LNCaP clone FGC (cell line): ENCODE measurements around the gene EDC3.

ENCODE experiments used
- DNase-seq: peaks from one replicate; pipeline ENCODE4 v3.0.0-alpha.2; 2011; ENCODE audit warnings: low read depth
- H3K4me3 ChIP-seq: 2 replicates; pipeline ENCODE4 v1.5.1; 2011; ENCODE audit warnings: mild to moderate bottlenecking, low read depth, low read length, control low read depth
- CTCF ChIP-seq: IDR thresholded peaks from 2 replicates; pipeline ENCODE4 v1.5.1; 2012; ENCODE audit warnings: mild to moderate bottlenecking; ENCODE audit not compliant: control insufficient read depth, insufficient read depth; ENCODE audit errors: extremely low read depth

EDC3 gene

DNA sequence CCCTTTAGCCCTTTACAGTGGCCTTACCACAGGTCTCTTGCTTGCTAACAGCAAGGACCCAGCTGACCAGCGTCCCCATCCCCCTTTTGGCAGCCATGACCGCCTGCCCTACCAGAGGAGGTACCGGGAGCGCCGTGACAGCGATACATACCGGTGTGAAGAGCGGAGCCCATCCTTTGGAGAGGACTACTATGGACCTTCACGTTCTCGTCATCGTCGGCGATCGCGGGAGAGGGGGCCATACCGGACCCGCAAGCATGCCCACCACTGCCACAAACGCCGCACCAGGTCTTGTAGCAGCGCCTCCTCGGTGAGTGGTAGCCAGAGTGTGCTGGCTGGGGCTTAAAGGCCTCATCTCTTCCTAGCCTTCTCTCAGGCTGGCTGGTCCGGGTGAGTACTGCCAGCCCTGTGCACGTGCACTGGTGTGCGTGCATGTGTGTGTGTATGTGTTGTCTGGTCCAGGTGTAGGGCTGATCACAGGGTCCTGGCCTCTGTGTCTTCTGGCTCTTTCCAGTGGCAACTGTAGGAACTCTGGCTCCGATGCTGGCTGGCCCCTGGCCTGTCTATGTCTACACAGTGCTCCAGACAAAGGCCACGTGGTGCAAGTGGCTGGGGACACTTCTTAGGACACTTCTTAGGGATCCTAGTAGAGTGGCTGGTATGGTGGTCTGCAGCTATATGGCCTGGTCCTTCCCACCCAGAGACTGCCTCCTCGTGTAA is 75.7 kb downstream of the EDC3 start:
- H3K4me3 ChIP-seq = no peak overlapping the region
- no peak for DNase-seq
- TF ChIP-seq CTCF = no peak

DNA sequence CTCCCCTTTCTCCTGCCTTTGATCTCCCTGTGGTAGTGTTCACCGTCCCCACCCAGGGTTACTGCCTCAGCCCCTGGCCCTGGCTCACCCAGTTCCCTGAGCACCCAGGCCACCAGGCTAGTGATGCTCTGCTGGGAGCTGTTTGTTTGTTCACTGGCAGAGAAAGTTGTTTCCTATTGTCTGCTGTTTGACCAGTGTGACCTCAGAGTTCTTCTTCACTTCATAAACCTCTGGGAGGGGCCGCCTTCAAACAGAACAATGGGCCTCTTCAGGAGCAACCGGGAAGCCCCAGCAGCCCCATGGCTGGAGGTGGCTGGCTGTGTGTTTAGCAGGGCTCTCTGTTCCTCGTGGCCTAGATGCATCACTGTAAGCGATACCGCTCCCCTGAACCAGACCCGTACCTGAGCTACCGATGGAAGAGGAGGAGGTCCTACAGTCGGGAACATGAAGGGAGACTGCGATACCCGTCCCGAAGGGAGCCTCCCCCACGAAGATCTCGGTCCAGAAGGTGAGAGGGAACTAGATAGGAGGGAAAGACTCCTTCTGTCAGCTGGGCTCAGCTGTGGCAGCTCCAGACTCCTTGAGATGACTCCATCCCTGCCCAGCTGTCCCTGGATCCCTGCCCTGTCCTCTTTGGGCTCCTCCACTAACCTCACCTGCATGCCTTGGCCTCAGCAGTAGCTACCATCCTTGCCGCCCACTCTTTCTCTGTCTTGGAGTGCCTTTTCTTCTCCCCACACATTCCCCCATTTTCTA is 76.8 kb downstream of the EDC3 start:
- H3K4me3 ChIP-seq = no peak overlapping the region
- DNase-seq = no peak
- no peak for TF ChIP-seq CTCF

DNA sequence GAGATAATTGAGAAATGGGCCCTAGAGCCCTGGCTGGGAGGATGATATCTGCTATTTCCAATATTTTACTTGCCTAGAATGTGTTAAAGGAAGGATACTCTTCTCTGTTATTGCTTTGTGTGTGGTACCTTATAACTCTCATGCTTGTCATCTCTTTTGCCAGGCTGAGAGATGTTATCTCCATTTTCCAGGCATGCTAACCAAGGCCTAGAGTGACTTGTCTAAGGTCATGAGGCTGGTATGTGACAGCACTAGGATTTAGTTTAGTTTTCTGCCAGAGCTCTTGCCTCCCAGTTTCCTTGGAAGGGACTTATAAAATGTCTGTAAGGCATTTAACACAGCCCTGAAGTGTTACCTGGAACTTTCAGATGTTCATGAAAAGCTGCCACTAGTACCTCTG is 78.8 kb downstream of the EDC3 start:
- TF ChIP-seq CTCF = no peak
- no peak for DNase-seq
- H3K4me3 ChIP-seq = peak overlapping the region; percentile 98

- no peak for TF ChIP-seq CTCF
- no peak for DNase-seq
- peak overlapping the region; percentile 98 for H3K4me3 ChIP-seq
These were observed 79.4 kb downstream of the EDC3 start for GRCh38 chr15:74616366-74616939.

DNA sequence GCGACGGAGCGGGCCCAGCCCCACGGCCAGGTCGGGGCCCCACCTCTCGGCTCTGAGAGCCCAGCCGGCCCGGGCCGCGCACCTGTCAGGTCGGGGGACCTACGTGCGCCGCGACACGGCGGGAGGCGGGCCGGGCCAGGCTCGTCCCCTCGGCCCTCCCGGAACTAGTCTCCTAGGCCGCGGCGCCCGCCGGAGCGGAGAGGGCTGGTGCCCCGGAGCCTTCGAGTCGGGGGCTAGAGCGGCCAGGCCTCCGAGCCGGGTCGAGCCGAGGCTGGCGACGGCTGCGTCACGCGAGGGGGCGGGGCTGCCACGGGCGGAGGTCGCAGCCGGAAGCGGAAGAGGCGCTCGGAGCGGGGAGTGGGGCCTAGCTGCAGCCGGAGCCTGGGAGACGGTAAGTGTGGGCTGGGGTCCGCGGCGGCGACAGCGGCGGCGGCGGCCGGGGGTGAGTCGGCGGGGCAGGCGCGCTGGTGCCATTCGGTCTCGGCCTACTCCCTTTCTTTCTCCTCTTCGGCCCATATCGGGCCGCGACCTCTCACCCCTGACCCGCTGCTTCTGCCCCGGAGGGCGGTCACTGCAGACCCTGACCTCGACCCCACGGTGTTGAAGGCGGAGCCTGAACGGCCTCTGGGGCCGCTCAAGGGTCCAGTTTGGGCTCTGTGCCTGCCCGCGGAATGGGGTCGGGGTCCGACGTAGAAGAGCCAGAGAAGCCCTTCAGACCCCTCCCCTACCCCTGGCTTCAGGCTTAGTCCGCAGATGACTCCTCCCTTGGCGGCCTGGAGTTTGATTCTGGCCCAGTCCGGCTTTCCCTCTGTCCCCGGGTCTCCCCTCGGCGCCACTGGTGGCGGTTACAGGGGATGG is 80.1 kb downstream of the EDC3 start, which contains the start of gene CLK3:
CLK3 (plus strand) TSS at position 329 of the 858 bp plus-strand sequence. CDS start 3,361 bp downstream, outside the sequence.
- TF ChIP-seq CTCF = no peak
- peak within 1 kb of the TSS; percentile 98 for H3K4me3 ChIP-seq
- DNase-seq = peak; percentile 67

DNA sequence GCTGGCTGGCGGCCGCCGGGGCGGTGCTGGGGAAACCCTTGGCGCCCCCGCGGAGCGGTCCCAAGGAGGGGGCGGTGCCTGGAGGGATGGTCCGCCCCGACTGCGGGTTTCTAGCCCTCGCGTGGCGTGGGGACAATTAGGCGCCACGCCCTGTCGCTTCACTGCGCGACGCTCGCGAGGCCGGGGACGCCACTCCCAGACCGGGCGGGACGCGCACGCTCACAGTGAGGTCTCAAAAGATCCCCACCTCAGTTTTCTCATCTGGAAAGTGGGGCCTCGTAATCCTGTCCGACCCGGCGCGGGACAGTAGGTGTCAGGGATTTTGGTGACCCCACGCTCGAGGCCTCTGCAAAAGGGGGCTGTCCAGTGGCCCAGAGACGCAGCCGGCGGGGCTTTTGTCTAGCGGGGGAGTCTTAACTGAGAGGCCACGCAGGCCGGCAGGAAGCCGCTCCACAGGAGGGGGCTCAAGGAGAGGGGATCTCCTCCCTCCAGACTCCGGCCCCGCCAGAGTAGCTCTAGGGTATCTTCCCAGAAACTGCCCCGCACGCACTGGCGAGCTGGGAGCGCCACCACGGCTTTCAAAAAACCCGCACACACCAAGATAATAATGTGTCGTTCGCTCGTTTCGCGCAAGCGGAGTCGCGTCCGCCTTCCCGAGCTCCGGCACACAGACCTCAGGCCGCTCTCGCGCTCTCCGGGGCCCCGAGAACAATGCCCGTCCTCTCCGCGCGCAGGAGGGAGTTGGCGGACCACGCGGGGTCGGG is 80.9 kb downstream of the EDC3 start:
- H3K4me3 ChIP-seq = peak overlapping the region; percentile 98
- DNase-seq = no peak
- TF ChIP-seq CTCF = no peak
